ENCODE measurements around the gene ZCCHC24.

ZCCHC24 gene

GRCh38 chr10:79376751-79377556, 68.5 kb downstream of the ZCCHC24 start:
- FAIRE-seq (no peak), DNase-seq (ENCODE audit: insufficient read length, low spot score) (no peak)
- no peak for TF ChIP-seq CTCF (IDR thresholded peaks at IDR 0.05; ENCODE audit: insufficient read depth, missing control alignments)

- FAIRE-seq (no peak), DNase-seq (ENCODE audit: insufficient read length, low spot score) (no peak)
- TF ChIP-seq CTCF (IDR thresholded peaks at IDR 0.05; ENCODE audit: insufficient read depth, missing control alignments) = no peak
Observed at GRCh38 chr10:79376078-79376628, 69.3 kb downstream of the ZCCHC24 start.

- DNase-seq (ENCODE audit: insufficient read length, low spot score) = no peak
- no peak for TF ChIP-seq CTCF (IDR thresholded peaks at IDR 0.05; ENCODE audit: insufficient read depth, missing control alignments)
Observed at GRCh38 chr10:79375321-79376077, 69.9 kb downstream of the ZCCHC24 start.

GRCh38 chr10:79374312-79375191, 70.9 kb downstream of the ZCCHC24 start:
- DNase-seq (ENCODE audit: insufficient read length, low spot score) (peak; percentile 77), FAIRE-seq (no peak)
- TF ChIP-seq CTCF (IDR thresholded peaks at IDR 0.05; ENCODE audit: insufficient read depth, missing control alignments) = peak; percentile 94

More at GRCh38 chr10:79375321-79376077, 69.9 kb downstream of the ZCCHC24 start:
- no peak for FAIRE-seq

- TF ChIP-seq CTCF (IDR thresholded peaks at IDR 0.05; ENCODE audit: insufficient read depth, missing control alignments) = no peak
- no peak for FAIRE-seq
- DNase-seq (ENCODE audit: insufficient read length, low spot score) = no peak
Observed at GRCh38 chr10:79372871-79373270, 72.6 kb downstream of the ZCCHC24 start.

GRCh38 chr10:79367426-79368189, 77.8 kb downstream of the ZCCHC24 start:
- no peak for TF ChIP-seq CTCF (IDR thresholded peaks at IDR 0.05; ENCODE audit: insufficient read depth, missing control alignments)
- FAIRE-seq (no peak), DNase-seq (ENCODE audit: insufficient read length, low spot score) (no peak)

Measured in D721Med (cell line).